PC-9 (cell line): Measurements from ENCODE around the gene ZNF18. TPM values are rescaled to one million over a fixed set of nuclear protein-coding genes. Genes with fewer than 3 reads are reported as not detected.
A peak's percentile ranks its signal among the peaks of the same experiment; 100 is the strongest.

ENCODE experiments used
- BruUV-seq: library from RNA; stranded (reverse); fragments of 400-500 nt; replicated peaks from 2 replicates; lab custom pipeline; 2021; lab: Mats Ljungman, UMichigan
- CTCF ChIA-PET: fragments of 300-600 bp; sonication (Branson Sonifier 250); formaldehyde crosslinking; loops from one replicate; lab custom pipeline; 2022; ENCODE audit warnings: antibody characterized with exemption; lab: Charles Lee
- POLR2A ChIA-PET: fragments of 300-600 bp; sonication (Branson Sonifier 250); formaldehyde crosslinking; loops from one replicate; lab custom pipeline; 2022; ENCODE audit warnings: antibody characterized with exemption; ENCODE audit not compliant: unreplicated experiment; lab: Charles Lee
- DNase-seq, 2 experiments: peaks; one replicate each; pipeline versions ENCODE4 v3.0.0 to v3.0.0-alpha.2; 2015 to 2022; ENCODE audit warnings: mixed read lengths in 1 of 2
- H2AFZ ChIP-seq: fragments of 200-600 bp; sonication (generic); 2 replicates; pipeline ENCODE4 v1.8.1; 2017; ENCODE audit warnings: antibody characterized with exemption
- H3F3A ChIP-seq: fragments of 200-600 bp; sonication (generic); 2 replicates; pipeline ENCODE4 v1.8.1; 2017; ENCODE audit warnings: antibody characterized with exemption, mild to moderate bottlenecking, low read depth; ENCODE audit not compliant: insufficient read depth
- H3K27ac ChIP-seq: fragments of 200-600 bp; sonication (generic); 2 replicates; pipeline ENCODE4 v1.6.1; 2016; ENCODE audit warnings: mixed run types
- H3K27me3 ChIP-seq: fragments of 200-600 bp; sonication (generic); 2 replicates; pipeline ENCODE4 v1.6.1; 2016; ENCODE audit warnings: low read depth, mixed run types; ENCODE audit not compliant: insufficient read depth
- H3K36me3 ChIP-seq: fragments of 200-600 bp; sonication (generic); 2 replicates; pipeline ENCODE4 v1.6.1; 2016; ENCODE audit warnings: low read depth, mixed run types
- H3K4me1 ChIP-seq: fragments of 200-600 bp; sonication (generic); replicated peaks from 2 replicates; pipeline ENCODE4 v1.6.1; 2016; ENCODE audit warnings: mixed run types; ENCODE audit not compliant: insufficient read depth
- H3K4me2 ChIP-seq: fragments of 200-600 bp; sonication (generic); 2 replicates; pipeline ENCODE4 v1.6.1; 2017; ENCODE audit warnings: mixed run types
- H3K4me3 ChIP-seq: fragments of 200-600 bp; sonication (generic); 2 replicates; pipeline ENCODE4 v1.6.1; 2016; ENCODE audit warnings: mixed run types
- H3K79me2 ChIP-seq: fragments of 200-600 bp; sonication (generic); 2 replicates; pipeline ENCODE4 v1.6.1; 2017; ENCODE audit warnings: low read depth, mixed run types
- H3K9me2 ChIP-seq: fragments of 200-600 bp; sonication (generic); 2 replicates; pipeline ENCODE4 v1.8.1; 2017; ENCODE audit warnings: mild to moderate bottlenecking; ENCODE audit not compliant: insufficient read depth
- H3K9me3 ChIP-seq: fragments of 200-600 bp; sonication (generic); 2 replicates; pipeline ENCODE4 v1.8.1; 2016; ENCODE audit warnings: low read depth; ENCODE audit not compliant: insufficient read depth
- H4K20me1 ChIP-seq: fragments of 200-600 bp; sonication (generic); 2 replicates; pipeline ENCODE4 v1.8.1; 2017; ENCODE audit not compliant: insufficient read depth
- EZH2 ChIP-seq: fragments of 200-600 bp; sonication (generic); IDR thresholded peaks from 2 replicates; pipeline ENCODE4 v1.8.0; 2017; ENCODE audit warnings: antibody characterized with exemption, low read depth
- intact Hi-C: fragments of 100-400 bp; cut with micrococcal nuclease; formaldehyde crosslinking; loops from one replicate; pipeline ENCODE4 v1.10.0; 2022; ENCODE audit not compliant: unreplicated experiment
- total RNA-seq: library from RNA; stranded (reverse); gene quantifications from 2 replicates; pipeline ENCODE4 v1.2.3, GENCODE V29; 2021
- TF ChIP-seq, protein P1 (sequence below): fragments of 200-600 bp; sonication (generic); conservative IDR thresholded peaks from 2 replicates; pipeline ENCODE4 v1.6.1; 2017; ENCODE audit warnings: mixed run types, antibody characterized with exemption, mild to moderate bottlenecking, moderate library complexity

Gene ZNF18
- total RNA-seq, 1 experiment from 2014 or later: 6.3 TPM

- H3K27me3 ChIP-seq: no peaks in the 10 kb centered on the region
- DNase-seq: no peak
- CTCF ChIA-PET: no interaction called here
- H2AFZ ChIP-seq: no peak overlapping the region
- H3K36me3 ChIP-seq: no peaks in the 10 kb centered on the region; the same call in 1 of the 2 replicates
- H4K20me1 ChIP-seq: no peaks in the 10 kb centered on the region; the same call in 1 of the 2 replicates
- no peak overlapping the region for H3K4me3 ChIP-seq
- POLR2A ChIA-PET: interaction anchor here (0.7 kb wide), 1 partner anchor 16 kb away, joined by 3 read pairs; no protein-coding TSS in a partner anchor
- intact Hi-C loops: no loop called here
- H3K27ac ChIP-seq: no peak overlapping the region
- peaks cover 3% of the 10 kb centered on the region; the same call in 1 of the 2 replicates for H3K9me3 ChIP-seq
- BruUV-seq: no TSS peak
- peaks cover 11% of the 10 kb centered on the region for H3F3A ChIP-seq
- TF ChIP-seq EZH2: no peak
- TF ChIP-seq, protein P1, sequence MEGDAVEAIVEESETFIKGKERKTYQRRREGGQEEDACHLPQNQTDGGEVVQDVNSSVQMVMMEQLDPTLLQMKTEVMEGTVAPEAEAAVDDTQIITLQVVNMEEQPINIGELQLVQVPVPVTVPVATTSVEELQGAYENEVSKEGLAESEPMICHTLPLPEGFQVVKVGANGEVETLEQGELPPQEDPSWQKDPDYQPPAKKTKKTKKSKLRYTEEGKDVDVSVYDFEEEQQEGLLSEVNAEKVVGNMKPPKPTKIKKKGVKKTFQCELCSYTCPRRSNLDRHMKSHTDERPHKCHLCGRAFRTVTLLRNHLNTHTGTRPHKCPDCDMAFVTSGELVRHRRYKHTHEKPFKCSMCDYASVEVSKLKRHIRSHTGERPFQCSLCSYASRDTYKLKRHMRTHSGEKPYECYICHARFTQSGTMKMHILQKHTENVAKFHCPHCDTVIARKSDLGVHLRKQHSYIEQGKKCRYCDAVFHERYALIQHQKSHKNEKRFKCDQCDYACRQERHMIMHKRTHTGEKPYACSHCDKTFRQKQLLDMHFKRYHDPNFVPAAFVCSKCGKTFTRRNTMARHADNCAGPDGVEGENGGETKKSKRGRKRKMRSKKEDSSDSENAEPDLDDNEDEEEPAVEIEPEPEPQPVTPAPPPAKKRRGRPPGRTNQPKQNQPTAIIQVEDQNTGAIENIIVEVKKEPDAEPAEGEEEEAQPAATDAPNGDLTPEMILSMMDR: no peak
- peaks cover 36% of the 10 kb centered on the region for H3K4me1 ChIP-seq
- no peaks in the 10 kb centered on the region for H3K9me2 ChIP-seq
- peaks cover 79% of the 10 kb centered on the region for H3K79me2 ChIP-seq
- H3K4me2 ChIP-seq: no peak overlapping the region
Measured at GRCh38 chr17:12027658-12028057, 30.4 kb upstream of the ZNF18 start.

GRCh38 chr17:12024327-12024726 lies 27.1 kb upstream of the ZNF18 start:
- no peak for TF ChIP-seq EZH2
- TF ChIP-seq, protein P1: no peak
- H3K4me3 ChIP-seq: peak overlapping the region; percentile 16; the same call in 1 of the 2 replicates
- intact Hi-C loops: no loop called here
- peaks cover 3% of the 10 kb centered on the region; the same call in 1 of the 2 replicates for H3K9me3 ChIP-seq
- H3K27ac ChIP-seq: peak overlapping the region; percentile 93
- BruUV-seq: no TSS peak
- H3K4me2 ChIP-seq: peak overlapping the region; percentile 89
- H3K27me3 ChIP-seq: 0 out of 2 replicates have a peak, but pooled peaks cover 2% of the 10 kb centered on the region
- H4K20me1 ChIP-seq: no peaks in the 10 kb centered on the region; the same call in 1 of the 2 replicates
- H3K4me1 ChIP-seq: peaks cover 49% of the 10 kb centered on the region
- H3F3A ChIP-seq: peaks cover 11% of the 10 kb centered on the region
- POLR2A ChIA-PET: interaction anchor here (0.5 to 1.5 kb wide), 3 partner anchors 27 to 718 kb away, joined by 4 to 10 read pairs (median 8); partner anchors contain the start of gene ZNF18
- H3K36me3 ChIP-seq: no peaks in the 10 kb centered on the region; the same call in 1 of the 2 replicates
- peaks cover 76% of the 10 kb centered on the region for H3K79me2 ChIP-seq
- H3K9me2 ChIP-seq: no peaks in the 10 kb centered on the region
- H2AFZ ChIP-seq: no peak overlapping the region
- peak in 1 of 2 experiments; percentile 89 for DNase-seq
- CTCF ChIA-PET: interaction anchor here (0.6 kb wide), 1 partner anchor 27 kb away, joined by 3 read pairs; the partner anchor contains the start of gene ZNF18

GRCh38 chr17:12022310-12022709 lies 25.0 kb upstream of the ZNF18 start:
- Histone ChIP-seq H3K27me3 (0 out of 2 replicates have a peak, but pooled peaks cover 2% of the 10 kb centered on the region), H3K4me3 (peak overlapping the region; percentile 64; the same call in 1 of the 2 replicates), H3K36me3 (no peaks in the 10 kb centered on the region; the same call in 1 of the 2 replicates), H3K9me3 (peaks cover 3% of the 10 kb centered on the region; the same call in 1 of the 2 replicates), H3K4me2 (peak overlapping the region; percentile 89), H4K20me1 (no peaks in the 10 kb centered on the region; the same call in 1 of the 2 replicates), H3F3A (peaks cover 11% of the 10 kb centered on the region), H3K79me2 (peaks cover 58% of the 10 kb centered on the region), H3K27ac (no peak overlapping the region), H2AFZ (no peak overlapping the region), H3K9me2 (no peaks in the 10 kb centered on the region), H3K4me1 (peaks cover 49% of the 10 kb centered on the region)
- ChIA-PET CTCF (interaction anchor here (0.6 kb wide), 1 partner anchor 88 kb away, joined by 9 read pairs; no protein-coding TSS in a partner anchor), POLR2A (interaction anchor here (0.6 to 1.1 kb wide), 3 partner anchors 23 to 44 kb away, joined by 7 to 14 read pairs (median 8); partner anchors contain the start of gene ZNF18)
- intact Hi-C loops: no loop called here
- DNase-seq: no peak
- no peak for TF ChIP-seq EZH2
- TF ChIP-seq, protein P1: no peak
- BruUV-seq: no TSS peak
